GM15510 (cell line): ENCODE measurements around the gene SYNGR2.

Experiments
- POLR2A ChIP-seq: IDR thresholded peaks from 3 replicates; pipeline ENCODE4 v1.6.1; 2011; ENCODE audit warnings: borderline replicate concordance; ENCODE audit not compliant: insufficient read length; ENCODE audit errors: extremely low read depth

Gene SYNGR2

DNA sequence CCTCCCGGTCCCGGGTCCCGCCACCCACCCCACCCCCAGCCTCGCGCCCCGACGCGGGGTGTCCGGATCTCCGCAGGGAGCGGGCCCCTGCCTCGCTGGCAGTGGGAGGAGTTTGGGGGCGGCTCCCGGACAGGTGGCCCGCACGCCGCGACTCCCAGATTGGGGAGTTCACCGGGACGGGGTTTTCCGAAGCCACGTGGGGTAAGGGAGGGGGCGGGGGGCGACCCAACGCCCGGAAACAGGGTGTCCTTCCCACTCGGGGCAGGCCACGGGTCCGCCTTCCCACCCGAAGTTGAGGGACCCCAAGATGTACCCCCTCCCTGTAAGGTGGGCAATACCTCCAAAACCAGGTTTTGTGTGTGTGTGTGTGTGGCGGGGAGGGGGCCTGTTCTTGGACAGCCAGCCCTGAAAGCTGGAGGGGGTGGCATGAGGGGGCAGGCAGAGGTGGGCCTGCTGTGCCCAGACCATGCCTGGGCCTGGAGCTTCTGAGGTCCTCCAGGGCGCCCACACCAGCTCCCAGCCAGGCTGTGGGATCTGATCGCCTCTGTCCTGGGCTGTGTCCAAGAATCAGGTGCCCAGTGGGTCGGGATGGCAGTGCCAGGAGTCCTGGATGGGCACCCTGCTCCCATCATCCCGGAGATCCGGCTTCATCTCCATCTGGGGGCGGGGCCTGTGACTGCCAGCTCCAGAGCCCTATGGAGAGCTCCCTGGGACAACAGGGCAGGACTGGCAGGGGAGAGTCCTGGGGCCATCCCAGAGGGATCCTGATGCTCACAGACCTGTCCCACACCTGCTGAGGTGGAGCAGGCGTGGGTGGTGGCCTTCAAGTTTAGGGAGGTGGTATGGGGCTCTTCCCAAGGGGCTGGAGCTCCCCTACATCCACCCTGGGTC is 767 bp downstream of the SYNGR2 start:
- TF ChIP-seq POLR2A = no peak

DNA sequence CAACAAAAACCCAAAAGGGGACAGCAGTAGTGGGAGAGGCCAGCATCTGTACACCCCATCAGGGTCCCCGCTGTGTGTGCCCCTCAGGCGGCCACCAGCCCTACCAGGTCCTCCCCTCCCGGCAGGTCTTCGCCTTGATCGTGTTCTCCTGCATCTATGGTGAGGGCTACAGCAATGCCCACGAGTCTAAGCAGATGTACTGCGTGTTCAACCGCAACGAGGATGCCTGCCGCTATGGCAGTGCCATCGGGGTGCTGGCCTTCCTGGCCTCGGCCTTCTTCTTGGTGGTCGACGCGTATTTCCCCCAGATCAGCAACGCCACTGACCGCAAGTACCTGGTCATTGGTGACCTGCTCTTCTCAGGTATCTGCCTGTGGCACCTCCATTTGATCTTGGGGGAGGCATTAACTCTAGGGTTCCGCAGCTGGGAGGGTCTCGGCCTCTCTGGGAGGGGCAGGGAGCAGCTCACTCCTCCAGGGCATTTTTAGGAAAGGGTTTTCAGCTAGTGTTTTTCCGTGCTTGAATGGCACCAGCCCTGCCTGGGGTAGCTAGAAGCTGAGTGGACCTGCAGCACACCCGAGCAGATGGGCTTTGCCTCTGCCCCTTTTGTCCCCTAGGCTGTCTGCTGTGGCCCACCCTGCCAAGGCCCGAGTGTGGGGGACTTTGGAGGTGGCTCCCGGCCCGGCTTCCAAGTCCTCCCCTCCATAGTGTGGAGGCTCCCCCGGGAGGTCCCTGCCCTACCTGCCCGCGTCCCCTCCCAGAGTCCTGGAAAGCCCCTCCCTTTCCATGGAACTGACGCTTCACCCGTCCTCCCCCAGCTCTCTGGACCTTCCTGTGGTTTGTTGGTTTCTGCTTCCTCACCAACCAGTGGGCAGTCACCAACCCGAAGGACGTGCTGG is 2.6 kb downstream of the SYNGR2 start:
- no peak for TF ChIP-seq POLR2A

DNA sequence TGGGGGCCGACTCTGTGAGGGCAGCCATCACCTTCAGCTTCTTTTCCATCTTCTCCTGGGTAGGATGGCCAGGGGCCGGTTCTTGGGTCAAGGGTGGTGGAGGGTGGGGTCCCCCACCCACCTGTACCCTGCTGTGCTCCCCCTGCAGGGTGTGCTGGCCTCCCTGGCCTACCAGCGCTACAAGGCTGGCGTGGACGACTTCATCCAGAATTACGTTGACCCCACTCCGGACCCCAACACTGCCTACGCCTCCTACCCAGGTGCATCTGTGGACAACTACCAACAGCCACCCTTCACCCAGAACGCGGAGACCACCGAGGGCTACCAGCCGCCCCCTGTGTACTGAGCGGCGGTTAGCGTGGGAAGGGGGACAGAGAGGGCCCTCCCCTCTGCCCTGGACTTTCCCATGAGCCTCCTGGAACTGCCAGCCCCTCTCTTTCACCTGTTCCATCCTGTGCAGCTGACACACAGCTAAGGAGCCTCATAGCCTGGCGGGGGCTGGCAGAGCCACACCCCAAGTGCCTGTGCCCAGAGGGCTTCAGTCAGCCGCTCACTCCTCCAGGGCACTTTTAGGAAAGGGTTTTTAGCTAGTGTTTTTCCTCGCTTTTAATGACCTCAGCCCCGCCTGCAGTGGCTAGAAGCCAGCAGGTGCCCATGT is 3.3 kb downstream of the SYNGR2 start:
- peak; percentile 0 for TF ChIP-seq POLR2A

DNA sequence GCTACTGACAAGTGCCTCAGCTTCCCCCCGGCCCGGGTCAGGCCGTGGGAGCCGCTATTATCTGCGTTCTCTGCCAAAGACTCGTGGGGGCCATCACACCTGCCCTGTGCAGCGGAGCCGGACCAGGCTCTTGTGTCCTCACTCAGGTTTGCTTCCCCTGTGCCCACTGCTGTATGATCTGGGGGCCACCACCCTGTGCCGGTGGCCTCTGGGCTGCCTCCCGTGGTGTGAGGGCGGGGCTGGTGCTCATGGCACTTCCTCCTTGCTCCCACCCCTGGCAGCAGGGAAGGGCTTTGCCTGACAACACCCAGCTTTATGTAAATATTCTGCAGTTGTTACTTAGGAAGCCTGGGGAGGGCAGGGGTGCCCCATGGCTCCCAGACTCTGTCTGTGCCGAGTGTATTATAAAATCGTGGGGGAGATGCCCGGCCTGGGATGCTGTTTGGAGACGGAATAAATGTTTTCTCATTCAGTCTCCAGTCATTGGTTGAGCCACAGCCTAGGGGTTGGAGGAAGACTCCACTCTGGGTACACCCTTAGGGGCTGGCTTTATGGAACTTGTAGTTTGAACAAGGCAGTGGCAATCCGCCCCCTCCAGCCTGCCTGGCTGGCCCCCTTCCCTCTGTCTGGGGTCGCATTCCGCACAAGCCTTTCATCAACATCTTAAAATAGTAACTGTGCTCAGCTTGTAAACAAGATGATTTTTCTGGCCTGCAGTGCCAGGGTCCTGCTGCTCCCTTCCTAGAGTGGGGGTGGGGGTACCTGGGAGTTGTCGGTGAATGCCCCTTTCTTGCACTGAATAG is 4.1 kb downstream of the SYNGR2 start:
- TF ChIP-seq POLR2A = no peak

DNA sequence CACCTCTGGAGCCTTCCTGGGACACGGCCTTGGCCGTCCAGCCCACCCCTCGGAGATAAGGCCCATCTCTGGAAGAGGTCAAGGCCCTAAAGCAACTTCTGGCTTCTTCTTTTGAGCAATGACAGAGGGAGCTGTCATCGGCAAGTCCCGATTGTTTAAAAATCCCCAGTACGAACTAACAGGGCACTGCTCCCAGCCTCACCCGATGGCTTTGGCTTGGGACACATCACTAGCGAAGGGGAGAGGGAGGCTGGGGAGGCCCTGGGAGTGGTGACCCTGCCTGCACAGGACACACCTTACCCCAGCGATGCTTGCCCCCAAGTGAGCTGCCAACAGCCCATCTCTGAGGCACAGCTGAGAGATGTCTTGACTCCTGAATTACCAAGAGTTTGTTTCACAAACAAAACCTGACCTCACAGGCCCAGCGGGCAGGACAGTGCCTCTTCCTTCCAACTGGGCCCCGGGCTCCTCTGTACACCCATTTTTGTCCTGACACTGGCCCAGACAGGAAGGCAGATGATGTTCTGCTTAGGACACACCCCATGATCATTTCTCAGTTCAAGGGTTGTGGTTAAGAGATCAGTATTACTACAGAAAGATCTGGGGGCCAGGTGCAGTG is 4.8 kb downstream of the SYNGR2 start:
- no peak for TF ChIP-seq POLR2A

DNA sequence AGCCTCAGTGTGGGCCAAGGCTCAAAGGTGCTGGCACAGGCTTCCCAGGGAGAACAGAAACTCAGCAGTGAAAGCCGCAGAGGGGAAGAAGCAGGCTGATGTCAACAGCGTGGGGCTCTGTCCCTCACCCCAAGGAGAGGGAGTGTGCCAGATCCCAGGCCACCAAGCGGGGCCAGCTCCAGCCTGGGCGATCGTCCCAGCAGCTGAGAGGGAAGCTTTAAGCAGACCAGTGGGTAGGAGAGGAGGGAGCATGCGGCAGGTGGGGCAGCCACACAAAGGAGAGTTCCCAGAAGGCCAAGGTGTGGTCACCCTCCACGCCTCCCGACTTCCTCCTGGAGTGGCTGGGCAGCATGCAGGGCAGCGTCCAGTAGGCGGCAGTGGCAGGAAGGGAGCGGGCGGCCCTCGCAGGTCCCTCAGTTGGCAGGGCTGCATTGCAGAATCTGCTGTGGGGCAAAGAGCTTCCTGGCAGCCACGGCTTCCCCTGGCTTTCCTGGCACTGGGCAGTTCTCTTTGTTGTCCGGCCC is 6.0 kb downstream of the SYNGR2 start:
- TF ChIP-seq POLR2A = peak; percentile 57

DNA sequence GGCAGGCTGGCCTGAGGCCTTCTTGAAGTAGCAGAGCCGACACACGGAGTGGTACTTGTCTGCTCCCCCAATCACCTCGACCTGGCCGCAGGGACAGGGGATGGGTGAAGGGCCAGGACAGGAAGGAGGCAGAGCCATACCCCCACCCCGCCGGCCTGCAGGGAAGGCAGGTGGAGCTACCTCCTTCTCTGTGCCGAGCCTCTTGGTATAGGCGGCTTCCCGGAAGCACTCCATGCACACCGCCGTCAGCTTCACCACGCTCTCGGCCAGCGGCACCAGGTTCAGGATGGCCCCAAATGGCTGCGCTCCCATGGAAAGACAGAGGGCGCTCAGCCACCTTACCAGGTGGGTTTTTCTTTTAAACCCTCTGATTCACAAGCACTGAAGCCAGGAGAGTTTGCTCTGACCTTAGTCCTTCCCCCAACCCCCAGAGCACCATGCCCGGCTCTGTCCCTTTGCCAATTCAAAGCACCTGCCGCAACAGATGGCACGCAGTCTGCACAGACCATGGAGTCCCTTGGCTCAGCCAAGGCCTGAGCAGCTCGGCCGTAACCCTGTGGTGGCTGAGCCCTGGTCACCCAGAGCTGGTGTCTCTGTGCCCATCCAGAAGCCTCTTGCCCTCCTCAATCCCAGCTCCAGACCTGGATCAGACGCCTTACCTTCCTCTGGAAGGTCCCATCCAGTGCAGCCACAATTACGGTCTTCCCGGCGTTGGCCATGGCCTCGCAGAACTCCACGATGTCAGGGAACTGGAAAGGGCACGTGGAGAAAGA is 6.7 kb downstream of the SYNGR2 start:
- no peak for TF ChIP-seq POLR2A

DNA sequence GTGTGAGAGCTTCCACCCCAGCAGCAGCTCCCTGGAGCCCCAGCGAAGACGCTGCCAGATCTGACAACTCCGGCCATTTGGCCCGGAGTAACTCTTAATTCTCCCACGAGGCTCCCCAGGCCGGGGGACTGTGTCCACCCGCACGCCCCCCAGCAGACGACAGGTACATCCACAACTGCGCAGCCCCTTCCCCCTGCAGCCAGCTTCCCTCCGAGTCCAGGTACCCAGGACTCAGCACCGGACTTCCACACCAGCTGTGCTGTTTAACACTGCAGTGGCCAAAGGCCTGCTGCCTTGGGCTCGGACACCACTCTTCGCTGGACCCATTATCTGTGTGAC is 7.2 kb downstream of the SYNGR2 start:
- peak; percentile 17 for TF ChIP-seq POLR2A

DNA sequence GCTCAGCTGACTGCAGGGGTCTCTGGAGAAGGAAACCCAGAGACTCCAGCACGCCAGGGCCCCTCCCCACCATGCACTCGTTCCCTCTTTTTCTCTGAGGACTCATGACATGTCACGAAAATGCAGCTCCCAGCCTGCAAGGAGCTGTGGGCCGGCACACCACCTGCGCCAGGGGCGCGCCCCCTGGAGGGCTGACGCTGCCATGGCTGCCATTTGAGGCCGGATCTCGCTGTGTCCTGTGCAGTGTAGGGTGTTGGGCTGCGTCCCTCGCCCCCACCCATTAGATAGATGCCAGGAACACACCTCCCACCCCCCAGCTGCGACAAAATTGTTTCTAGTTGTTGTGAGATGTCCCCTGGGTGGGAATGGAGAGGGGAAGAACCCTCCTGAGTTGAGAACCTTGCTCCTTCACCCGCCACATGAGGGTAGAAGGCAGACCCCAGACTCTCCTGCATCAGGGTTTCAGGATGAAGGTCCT is 8.2 kb downstream of the SYNGR2 start:
- peak; percentile 44 for TF ChIP-seq POLR2A

DNA sequence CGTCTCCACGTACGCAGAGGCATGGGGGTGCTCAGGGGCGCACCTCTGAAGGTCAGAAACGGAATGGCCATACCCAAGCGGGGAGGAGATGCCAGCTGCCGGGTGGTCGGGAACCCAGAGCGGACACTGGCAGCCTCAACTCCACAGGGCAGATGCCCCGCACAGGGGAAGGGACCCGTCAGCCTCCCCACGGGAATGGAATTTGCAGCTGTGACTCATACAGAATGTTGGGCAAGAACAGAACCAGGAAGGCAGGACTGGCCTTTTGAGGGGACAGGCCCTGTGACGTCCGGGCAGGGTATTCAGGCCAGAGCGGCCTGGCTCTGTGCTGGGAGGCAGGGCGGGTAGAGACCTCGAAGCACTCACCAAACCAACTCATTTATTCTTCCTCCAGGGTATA is 11.0 kb downstream of the SYNGR2 start:
- TF ChIP-seq POLR2A = no peak

DNA sequence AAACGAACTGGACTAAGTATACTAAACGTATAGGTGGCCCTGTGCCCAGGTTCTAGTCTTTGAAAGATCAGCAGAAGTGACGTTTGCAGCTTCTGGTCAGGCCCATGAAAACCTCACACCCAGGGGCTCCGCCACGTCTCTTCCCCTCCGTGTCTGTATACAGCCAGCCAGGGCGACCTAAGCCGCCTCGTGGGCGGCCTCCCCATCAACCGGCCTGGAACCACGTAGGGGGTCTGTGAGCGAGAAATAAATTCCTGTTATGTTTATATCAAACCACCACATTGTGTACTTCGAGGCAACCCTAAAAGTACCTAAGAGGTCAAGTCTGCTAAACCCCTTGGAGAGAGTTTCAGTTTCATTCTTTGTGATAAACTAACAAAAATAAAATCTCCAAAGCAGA is 11.7 kb downstream of the SYNGR2 start:
- TF ChIP-seq POLR2A = no peak

DNA sequence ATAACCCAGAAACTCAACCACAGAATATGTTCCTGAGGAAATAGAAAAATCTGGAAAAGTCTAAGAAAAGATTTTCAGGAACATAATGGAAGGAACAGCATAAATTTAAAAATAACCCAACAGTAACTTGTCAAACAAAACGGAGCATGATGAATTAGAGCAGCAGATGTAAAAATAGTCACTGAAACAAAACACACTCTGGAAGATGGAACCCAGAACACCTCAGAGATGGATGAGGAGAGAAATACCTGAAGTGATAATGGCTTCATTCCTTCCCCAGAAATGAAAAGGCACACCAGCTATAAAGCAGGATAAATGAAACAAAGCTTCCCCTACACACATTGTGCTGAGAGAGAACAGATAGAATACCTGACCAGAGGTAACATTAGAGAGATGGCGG is 12.1 kb downstream of the SYNGR2 start:
- no peak for TF ChIP-seq POLR2A

DNA sequence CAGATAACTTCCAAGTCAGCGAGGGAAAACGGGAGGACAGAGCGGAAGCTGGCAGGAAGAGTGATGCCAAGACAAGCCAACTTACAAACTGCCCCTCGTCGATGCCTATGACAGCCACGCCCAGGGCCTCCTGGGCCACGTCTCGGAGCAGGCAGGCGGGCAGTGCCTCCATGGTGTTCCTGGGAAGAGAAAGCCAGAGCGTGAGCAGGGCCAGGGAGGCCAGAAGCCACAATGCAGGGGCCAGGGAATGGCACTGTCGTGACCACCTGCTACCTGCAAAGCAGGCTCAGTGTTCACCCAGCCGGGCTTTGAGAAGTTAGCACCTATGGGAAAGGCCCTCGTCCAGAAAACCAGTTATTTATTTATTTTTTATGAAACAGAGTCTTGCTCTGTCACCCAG is 14.1 kb downstream of the SYNGR2 start:
- no peak for TF ChIP-seq POLR2A
